HepG2 (cell line): ENCODE results near the gene CTDSP2. TPM values are rescaled to one million over a fixed set of nuclear protein-coding genes. Genes with fewer than 3 reads are reported as not detected.
A peak's percentile ranks its signal among the peaks of the same experiment; 100 is the strongest.
"Not testable (repeated sequence)": the region's sequence is repeated elsewhere in the genome, so short reads cannot be mapped to it uniquely, and the experiment has no call there.

Source experiments
- ATAC-seq: fragments of 200-7000 bp; cut with Tn5 transposase; 3 replicates; pipeline ENCODE4 v1.9.1; 2020; ENCODE audit warnings: mild to moderate bottlenecking, moderate library complexity
- BruUV-seq: library from RNA; stranded (reverse); fragments of 400-500 nt; replicated peaks from 2 replicates; lab custom pipeline; 2021; lab: Mats Ljungman, UMichigan
- CTCF ChIA-PET: fragments of 300-600 bp; formaldehyde crosslinking; extraction: SDS; loops from one replicate; lab custom pipeline; 2021; ENCODE audit warnings: low total read pairs, inconsistent platforms, low intra/inter-chr PET ratio; lab: Yijun Ruan, JAX
- POLR2A ChIA-PET: fragments of 350-600 bp; sonication (Branson Sonifier 250); formaldehyde crosslinking; loops from one replicate; lab custom pipeline; 2020; ENCODE audit warnings: antibody characterized with exemption, inconsistent platforms; lab: Yijun Ruan, JAX
- DNase-seq: peaks from one replicate; pipeline ENCODE4 v3.0.0-alpha.2; 2015; ENCODE audit warnings: low spot score
- FAIRE-seq: peaks from 3 replicates; lab custom pipeline; 2011; peaks lifted over from hg19 to GRCh38; lab: Jason Lieb, UNC
- H2AFZ ChIP-seq: one replicate; pipeline ENCODE4 v1.6.1; 2011; ENCODE audit warnings: low read length, inconsistent platforms
- H3K27ac ChIP-seq: fragments of 300-600 bp; 3 replicates; pipeline ENCODE4 v1.8.0; 2011; ENCODE audit warnings: mixed run types, mild to moderate bottlenecking, mixed read lengths, low read length, inconsistent platforms; ENCODE audit not compliant: insufficient read depth; ENCODE audit errors: extremely low read length
- H3K27me3 ChIP-seq, 2 experiments: fragments of 200-600 bp in 1 of 2; 2 replicates in 1 of 2; 3 replicates in 1 of 2; pipeline versions ENCODE4 v1.6.0 to v1.8.0; 2011; ENCODE audit warnings: low read length in 2 of 2, mild to moderate bottlenecking in 2 of 2, moderate library complexity in 2 of 2, inconsistent platforms in 1 of 2; ENCODE audit not compliant: insufficient read depth in 2 of 2, control insufficient read depth in 1 of 2
- H3K36me3 ChIP-seq, 2 experiments: fragments of 200-600 bp in 1 of 2; replicated peaks in 1 of 2; 2 replicates in 1 of 2; 3 replicates in 1 of 2; pipeline versions ENCODE4 v1.5.1 to v1.8.0; 2011; ENCODE audit warnings: low read length in 2 of 2, inconsistent platforms in 1 of 2; ENCODE audit not compliant: insufficient read depth in 2 of 2, control insufficient read depth in 1 of 2
- H3K4me1 ChIP-seq: 2 replicates; pipeline ENCODE4 v1.5.1; 2012; ENCODE audit warnings: low read length, inconsistent platforms; ENCODE audit not compliant: insufficient read depth
- H3K4me2 ChIP-seq: 2 replicates; pipeline ENCODE4 v1.6.0; 2011; ENCODE audit warnings: low read depth, low read length, inconsistent platforms
- H3K4me3 ChIP-seq, 3 experiments: fragments of 200-600 bp in 1 of 3; sonication (generic), shearing (Covaris generic) in 1 of 3; replicated peaks in 1 of 3; 2 replicates each; pipeline ENCODE4 v1.5.1; 2011 to 2016; ENCODE audit warnings: low read length in 3 of 3, inconsistent platforms in 2 of 3, low read depth in 2 of 3, mild to moderate bottlenecking in 2 of 3, control low read depth in 1 of 3, mixed read lengths in 1 of 3; ENCODE audit not compliant: insufficient read depth in 1 of 3
- H3K79me2 ChIP-seq: one replicate; pipeline ENCODE4 v1.6.1; 2011; ENCODE audit warnings: low read length, inconsistent platforms; ENCODE audit not compliant: insufficient read depth
- H3K9ac ChIP-seq: 2 replicates; pipeline ENCODE4 v1.6.0; 2011; ENCODE audit warnings: mild to moderate bottlenecking, low read depth, low read length, inconsistent platforms; ENCODE audit not compliant: insufficient read depth
- H3K9me3 ChIP-seq: 2 replicates; pipeline ENCODE4 v1.5.1; 2012; ENCODE audit warnings: mild to moderate bottlenecking, low read length
- H4K20me1 ChIP-seq: 2 replicates; pipeline ENCODE4 v1.6.0; 2011; ENCODE audit warnings: inconsistent platforms, mild to moderate bottlenecking, low read length, moderate library complexity; ENCODE audit not compliant: insufficient read depth
- ATRX ChIP-seq: sonication (generic); formaldehyde crosslinking; IDR thresholded peaks from 2 replicates; pipeline ENCODE4 v1.4.0; 2020; ENCODE audit warnings: missing genetic modification reagents, borderline replicate concordance
- CBFB ChIP-seq: sonication (generic); formaldehyde crosslinking; IDR thresholded peaks from 2 replicates; pipeline ENCODE4 v1.4.0; 2020; ENCODE audit warnings: missing genetic modification reagents
- CBX1 ChIP-seq: IDR thresholded peaks from one replicate; pipeline ENCODE4 v1.6.1; 2016; ENCODE audit warnings: antibody characterized with exemption, low read depth
- KDM4B ChIP-seq: sonication (generic); formaldehyde crosslinking; IDR thresholded peaks from 2 replicates; pipeline ENCODE4 v1.4.0; 2020; ENCODE audit warnings: missing genetic modification reagents
- KLF13 ChIP-seq: sonication (generic); formaldehyde crosslinking; IDR thresholded peaks from 2 replicates; pipeline ENCODE4 v1.4.0; 2020; ENCODE audit warnings: mild to moderate bottlenecking, missing genetic modification reagents
- MTF1 ChIP-seq: sonication (generic); formaldehyde crosslinking; IDR thresholded peaks from 2 replicates; pipeline ENCODE4 v1.5.0; 2020; ENCODE audit warnings: missing genetic modification reagents
- RFX1 ChIP-seq: fragments of 450-650 bp; IDR thresholded peaks from 2 replicates; pipeline ENCODE4 v1.6.1; 2017
- SP2 ChIP-seq: sonication (generic); formaldehyde crosslinking; IDR thresholded peaks from 2 replicates; pipeline ENCODE4 v1.5.1; 2020; ENCODE audit warnings: mild to moderate bottlenecking, missing genetic modification reagents
- ZNF136 ChIP-seq: sonication (generic); formaldehyde crosslinking; IDR thresholded peaks from 2 replicates; pipeline ENCODE4 v1.8.1; 2022; ENCODE audit warnings: low read depth, mild to moderate bottlenecking, moderate library complexity, missing genetic modification reagents
- ZNF775 ChIP-seq: sonication (generic); formaldehyde crosslinking; IDR thresholded peaks from 2 replicates; pipeline ENCODE4 v1.4.0; 2020; ENCODE audit warnings: missing genetic modification reagents, mild to moderate bottlenecking, moderate library complexity, borderline replicate concordance
- ZNF839 ChIP-seq: sonication (generic); formaldehyde crosslinking; IDR thresholded peaks from 2 replicates; pipeline ENCODE4 v1.4.0; 2020; ENCODE audit warnings: missing genetic modification reagents, mild to moderate bottlenecking, borderline replicate concordance
- WGBS: methylation state at CpG from one replicate; pipeline ENCODE4 v1.1.6; 2017; ENCODE audit warnings: low lambda C conversion rate; 5-methylcytosine and 5-hydroxymethylcytosine counted together
- in situ Hi-C: cut with HindIII; loops from 2 replicates; pipeline ENCODE4 v1.10.0; 2017; ENCODE audit warnings: low pct_unique_long_range_greater_than_20kb; ENCODE audit not compliant: extremely low pct_ligation_motif_present
- intact Hi-C: fragments of 100-400 bp; cut with micrococcal nuclease; formaldehyde crosslinking; loops from one replicate; pipeline ENCODE4 v1.10.0; 2022; ENCODE audit not compliant: unreplicated experiment
- polyA plus RNA-seq, 8 experiments: library from polyadenylated mRNA; depleted of rRNA in 3 of 8; stranded (reverse) in 7 of 8; unstranded in 1 of 8; fragments of >200 nt; fragmentation: Illumina TruSeq in 4 of 8; extraction: Trizol in 4 of 8; gene quantifications; 2 replicates each; pipeline versions ENCODE4 v1.2.1 to v1.2.3, GENCODE V29; 2011 to 2016; ENCODE audit warnings: low read depth in 4 of 8, missing spikeins in 1 of 8, mixed read lengths in 1 of 8; ENCODE audit not compliant: insufficient read depth in 1 of 8
- total RNA-seq, 5 experiments: library from RNA; depleted of rRNA; stranded (reverse); fragments of >200 nt; fragmentation: Illumina TruSeq; extraction: Trizol; gene quantifications; 2 replicates each; pipeline ENCODE4 v1.2.3, GENCODE V29; 2016; ENCODE audit warnings: low read depth in 1 of 5
- TF ChIP-seq, protein P1 (sequence below): sonication (generic); formaldehyde crosslinking; IDR thresholded peaks from 2 replicates; pipeline ENCODE4 v1.5.0; 2020; ENCODE audit warnings: mild to moderate bottlenecking, missing genetic modification reagents
- TF ChIP-seq, protein P2 (sequence below): sonication (generic); formaldehyde crosslinking; IDR thresholded peaks from 2 replicates; pipeline ENCODE4 v1.5.0; 2020; ENCODE audit warnings: mild to moderate bottlenecking, low read depth, missing genetic modification reagents, borderline replicate concordance
- TF ChIP-seq, protein P3 (sequence below): sonication (generic); formaldehyde crosslinking; IDR thresholded peaks from 2 replicates; pipeline ENCODE4 v1.5.0; 2020; ENCODE audit warnings: mild to moderate bottlenecking, missing genetic modification reagents, borderline replicate concordance

The CTDSP2 gene
- total and polyA plus RNA-seq, 2 of the 13 experiments (the other 11 are each of a cell fraction or from before 2014, with no cell fraction given), result 38.1 to 82.5 TPM

DNA sequence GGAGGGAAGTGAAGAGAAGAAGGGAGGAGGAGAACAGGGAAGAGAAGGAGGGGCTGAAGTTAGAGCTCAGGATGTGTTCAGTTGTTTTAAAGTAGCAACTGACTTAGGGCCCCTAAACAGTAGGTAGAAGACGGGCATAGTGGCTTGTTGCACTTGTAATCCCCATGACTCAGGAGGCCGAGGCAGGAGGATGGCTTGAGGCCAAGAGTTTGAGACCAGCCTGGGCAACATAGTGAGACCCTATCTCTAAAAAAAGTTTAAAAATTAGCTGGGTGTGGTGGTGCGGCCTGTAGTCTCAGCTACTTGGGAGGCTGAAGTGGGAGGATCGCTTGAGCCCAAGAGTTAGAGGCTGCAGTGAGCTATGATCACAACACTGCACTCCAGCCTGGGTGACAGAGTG, 40.4 kb upstream of the CTDSP2 start:
- H3K4me3 ChIP-seq, H3K79me2 ChIP-seq, H3K27ac ChIP-seq, BruUV-seq, in situ Hi-C loops, intact Hi-C loops, H3K4me2 ChIP-seq, H2AFZ ChIP-seq, H3K9me3 ChIP-seq, FAIRE-seq, H4K20me1 ChIP-seq, ATAC-seq, DNase-seq, H3K36me3 ChIP-seq, POLR2A ChIA-PET, CTCF ChIA-PET, H3K9ac ChIP-seq: not testable (repeated sequence)
- WGBS, result 48% methylated on average over 4 of the region's 4 CpGs
- Histone ChIP-seq H3K4me1 (peaks cover 30% of the 10 kb centered on the region), H3K27me3 (peaks cover 9 to 37% of the 10 kb centered on the region in 2 experiments; a peak in 4 of 5 replicates)
- TF ChIP-seq, protein P1, sequence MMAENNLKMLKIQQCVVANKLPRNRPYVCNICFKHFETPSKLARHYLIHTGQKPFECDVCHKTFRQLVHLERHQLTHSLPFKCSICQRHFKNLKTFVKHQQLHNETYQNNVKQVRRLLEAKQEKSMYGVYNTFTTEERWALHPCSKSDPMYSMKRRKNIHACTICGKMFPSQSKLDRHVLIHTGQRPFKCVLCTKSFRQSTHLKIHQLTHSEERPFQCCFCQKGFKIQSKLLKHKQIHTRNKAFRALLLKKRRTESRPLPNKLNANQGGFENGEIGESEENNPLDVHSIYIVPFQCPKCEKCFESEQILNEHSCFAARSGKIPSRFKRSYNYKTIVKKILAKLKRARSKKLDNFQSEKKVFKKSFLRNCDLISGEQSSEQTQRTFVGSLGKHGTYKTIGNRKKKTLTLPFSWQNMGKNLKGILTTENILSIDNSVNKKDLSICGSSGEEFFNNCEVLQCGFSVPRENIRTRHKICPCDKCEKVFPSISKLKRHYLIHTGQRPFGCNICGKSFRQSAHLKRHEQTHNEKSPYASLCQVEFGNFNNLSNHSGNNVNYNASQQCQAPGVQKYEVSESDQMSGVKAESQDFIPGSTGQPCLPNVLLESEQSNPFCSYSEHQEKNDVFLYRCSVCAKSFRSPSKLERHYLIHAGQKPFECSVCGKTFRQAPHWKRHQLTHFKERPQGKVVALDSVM, result peak; percentile 40; the same call in 1 of the 2 replicates

DNA sequence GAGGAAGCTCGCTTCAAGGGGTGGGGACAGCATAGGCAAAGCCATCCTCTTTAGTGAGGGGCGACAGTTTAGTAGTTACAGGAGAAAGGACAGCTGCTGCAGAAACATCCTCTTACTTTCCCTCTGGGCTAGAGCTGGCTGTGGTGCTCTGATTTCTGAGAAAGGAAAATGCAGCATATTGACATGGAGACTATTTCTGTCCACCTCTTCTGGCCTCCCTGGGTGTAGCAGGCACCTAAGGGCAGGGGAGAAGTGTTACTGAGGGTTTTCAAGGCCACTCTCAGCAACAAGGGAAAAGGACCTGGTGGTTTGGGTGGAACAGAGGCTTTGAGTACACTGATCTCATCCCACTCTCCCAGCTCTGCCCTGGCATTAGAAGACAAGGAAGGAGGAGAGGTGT, 40.0 kb upstream of the CTDSP2 start:
- WGBS, result 51% methylated on average over 2 of the region's 2 CpGs
- H3K9ac ChIP-seq, result no peak overlapping the region

More for the DNA sequence above, 40.0 kb upstream of the CTDSP2 start:
- Histone ChIP-seq H3K4me2 (no peak overlapping the region), H3K9me3 (peaks cover 3% of the 10 kb centered on the region; the same call in 1 of the 2 replicates), H3K27ac (no peak overlapping the region), H3K79me2 (no peaks in the 10 kb centered on the region), H4K20me1 (no peaks in the 10 kb centered on the region), H3K4me1 (peaks cover 30% of the 10 kb centered on the region), H3K4me3 (no peak overlapping the region), H2AFZ (no peak overlapping the region), H3K36me3 (no peaks in the 10 kb centered on the region), H3K27me3 (peaks cover 9 to 35% of the 10 kb centered on the region in 2 experiments; a peak in 4 of 5 replicates)
- FAIRE-seq, result no peak
- BruUV-seq, result no TSS peak
- DNase-seq, result no peak
- ChIA-PET POLR2A (no interaction called here), CTCF (no interaction called here)
- no peak for ATAC-seq
- in situ Hi-C loops (no loop called here), intact Hi-C loops (no loop called here)
- TF ChIP-seq CBX1, result no peak
- TF ChIP-seq CBFB, result no peak
- no peak for TF ChIP-seq RFX1
- TF ChIP-seq ZNF136, result no peak
- no peak for TF ChIP-seq SP2 (CRISPR knock-in tag)
- TF ChIP-seq MTF1 (CRISPR knock-in tag), result no peak
- TF ChIP-seq, protein P2, sequence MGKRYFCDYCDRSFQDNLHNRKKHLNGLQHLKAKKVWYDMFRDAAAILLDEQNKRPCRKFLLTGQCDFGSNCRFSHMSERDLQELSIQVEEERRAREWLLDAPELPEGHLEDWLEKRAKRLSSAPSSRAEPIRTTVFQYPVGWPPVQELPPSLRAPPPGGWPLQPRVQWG (CRISPR knock-in tag), result no peak
- TF ChIP-seq ATRX (CRISPR knock-in tag), result no peak
- no peak for TF ChIP-seq KDM4B (CRISPR knock-in tag)
- TF ChIP-seq ZNF775, result no peak
- TF ChIP-seq KLF13 (CRISPR knock-in tag), result no peak
- TF ChIP-seq, protein P3, sequence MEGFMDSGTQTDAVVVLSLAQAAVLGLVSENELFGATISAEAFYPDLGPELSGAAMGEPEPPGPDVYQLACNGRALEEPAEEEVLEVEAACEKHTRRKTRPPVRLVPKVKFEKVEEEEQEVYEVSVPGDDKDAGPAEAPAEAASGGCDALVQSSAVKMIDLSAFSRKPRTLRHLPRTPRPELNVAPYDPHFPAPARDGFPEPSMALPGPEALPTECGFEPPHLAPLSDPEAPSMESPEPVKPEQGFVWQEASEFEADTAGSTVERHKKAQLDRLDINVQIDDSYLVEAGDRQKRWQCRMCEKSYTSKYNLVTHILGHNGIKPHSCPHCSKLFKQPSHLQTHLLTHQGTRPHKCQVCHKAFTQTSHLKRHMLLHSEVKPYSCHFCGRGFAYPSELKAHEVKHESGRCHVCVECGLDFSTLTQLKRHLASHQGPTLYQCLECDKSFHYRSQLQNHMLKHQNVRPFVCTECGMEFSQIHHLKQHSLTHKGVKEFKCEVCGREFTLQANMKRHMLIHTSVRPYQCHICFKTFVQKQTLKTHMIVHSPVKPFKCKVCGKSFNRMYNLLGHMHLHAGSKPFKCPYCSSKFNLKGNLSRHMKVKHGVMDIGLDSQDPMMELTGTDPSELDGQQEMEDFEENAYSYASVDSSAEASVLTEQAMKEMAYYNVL (CRISPR knock-in tag), result no peak
- TF ChIP-seq ZNF839 (CRISPR knock-in tag), result no peak
